Brain microvascular endothelial cell (primary cell): ENCODE measurements around the gene PCDHA7.
A peak's percentile ranks its signal among the peaks of the same experiment; 100 is the strongest.
"Not testable (repeated sequence)": the region's sequence is repeated elsewhere in the genome, so short reads cannot be mapped to it uniquely, and the experiment has no call there.

Source experiments
- DNase-seq: peaks from one replicate; pipeline ENCODE4 v3.0.0-alpha.2; 2020
- H3K27ac ChIP-seq: fragments of 250-450 bp; sonication (Bioruptor Pico); 2 replicates; pipeline ENCODE4 v1.5.1; 2020; ENCODE audit warnings: mild to moderate bottlenecking, moderate library complexity
- H3K27me3 ChIP-seq: fragments of 250-450 bp; sonication (Bioruptor Pico); replicated peaks from 2 replicates; pipeline ENCODE4 v1.5.1; 2020; ENCODE audit warnings: mild to moderate bottlenecking
- H3K36me3 ChIP-seq: fragments of 250-450 bp; sonication (Bioruptor Pico); replicated peaks from 2 replicates; pipeline ENCODE4 v1.5.1; 2020; ENCODE audit warnings: mild to moderate bottlenecking
- H3K4me3 ChIP-seq: 2 replicates; pipeline ENCODE4 v1.5.1; 2011; ENCODE audit warnings: low read depth, mild to moderate bottlenecking, control low read depth, low read length, moderate library complexity
- in situ Hi-C: cut with HindIII; loops from 2 replicates; pipeline ENCODE4 v1.10.0; 2017; ENCODE audit warnings: low sequenced_read_pairs, low pct_ligation_motif_present
- TF ChIP-seq, protein P1 (sequence below): IDR thresholded peaks from 2 replicates; pipeline ENCODE4 v1.5.1; 2011; ENCODE audit warnings: low read depth, mild to moderate bottlenecking, moderate library complexity, low read length, control low read depth, inconsistent platforms; ENCODE audit errors: missing control alignments

The PCDHA7 gene

GRCh38 chr5:140795259-140795641 is 38.8 kb upstream of the PCDHA7 start:
- in situ Hi-C loops, result no loop called here

GRCh38 chr5:140796072-140796717 is 37.9 kb upstream of the PCDHA7 start:
- H3K27ac ChIP-seq, H3K36me3 ChIP-seq, H3K27me3 ChIP-seq, in situ Hi-C loops, DNase-seq, H3K4me3 ChIP-seq: not testable (repeated sequence)

More at GRCh38 chr5:140795259-140795641, 38.8 kb upstream of the PCDHA7 start:
- Histone ChIP-seq H3K27me3 (no peaks in the 10 kb centered on the region), H3K4me3 (no peak overlapping the region), H3K36me3 (no peaks in the 10 kb centered on the region), H3K27ac (no peak overlapping the region)
- TF ChIP-seq, protein P1, sequence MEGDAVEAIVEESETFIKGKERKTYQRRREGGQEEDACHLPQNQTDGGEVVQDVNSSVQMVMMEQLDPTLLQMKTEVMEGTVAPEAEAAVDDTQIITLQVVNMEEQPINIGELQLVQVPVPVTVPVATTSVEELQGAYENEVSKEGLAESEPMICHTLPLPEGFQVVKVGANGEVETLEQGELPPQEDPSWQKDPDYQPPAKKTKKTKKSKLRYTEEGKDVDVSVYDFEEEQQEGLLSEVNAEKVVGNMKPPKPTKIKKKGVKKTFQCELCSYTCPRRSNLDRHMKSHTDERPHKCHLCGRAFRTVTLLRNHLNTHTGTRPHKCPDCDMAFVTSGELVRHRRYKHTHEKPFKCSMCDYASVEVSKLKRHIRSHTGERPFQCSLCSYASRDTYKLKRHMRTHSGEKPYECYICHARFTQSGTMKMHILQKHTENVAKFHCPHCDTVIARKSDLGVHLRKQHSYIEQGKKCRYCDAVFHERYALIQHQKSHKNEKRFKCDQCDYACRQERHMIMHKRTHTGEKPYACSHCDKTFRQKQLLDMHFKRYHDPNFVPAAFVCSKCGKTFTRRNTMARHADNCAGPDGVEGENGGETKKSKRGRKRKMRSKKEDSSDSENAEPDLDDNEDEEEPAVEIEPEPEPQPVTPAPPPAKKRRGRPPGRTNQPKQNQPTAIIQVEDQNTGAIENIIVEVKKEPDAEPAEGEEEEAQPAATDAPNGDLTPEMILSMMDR, result peak; percentile 32
- DNase-seq, result no peak

DNA sequence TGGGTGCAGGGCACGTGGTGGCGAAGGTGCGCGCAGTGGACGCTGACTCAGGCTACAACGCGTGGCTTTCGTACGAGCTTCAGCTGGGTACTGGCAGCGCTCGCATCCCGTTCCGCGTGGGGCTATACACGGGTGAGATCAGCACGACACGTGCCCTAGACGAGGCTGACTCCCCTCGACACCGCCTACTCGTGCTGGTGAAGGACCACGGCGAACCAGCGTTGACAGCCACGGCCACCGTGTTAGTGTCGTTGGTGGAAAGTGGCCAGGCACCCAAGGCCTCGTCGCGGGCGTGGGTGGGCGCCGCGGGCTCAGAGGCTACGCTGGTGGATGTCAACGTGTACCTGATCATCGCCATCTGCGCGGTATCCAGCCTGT is 37.4 kb upstream of the PCDHA7 start:
- Histone ChIP-seq H3K4me3 (no peak overlapping the region), H3K27me3 (no peaks in the 10 kb centered on the region), H3K27ac (no peak overlapping the region), H3K36me3 (no peaks in the 10 kb centered on the region)
- no peak for DNase-seq
- TF ChIP-seq, protein P1, result no peak
- in situ Hi-C loops, result no loop called here

DNA sequence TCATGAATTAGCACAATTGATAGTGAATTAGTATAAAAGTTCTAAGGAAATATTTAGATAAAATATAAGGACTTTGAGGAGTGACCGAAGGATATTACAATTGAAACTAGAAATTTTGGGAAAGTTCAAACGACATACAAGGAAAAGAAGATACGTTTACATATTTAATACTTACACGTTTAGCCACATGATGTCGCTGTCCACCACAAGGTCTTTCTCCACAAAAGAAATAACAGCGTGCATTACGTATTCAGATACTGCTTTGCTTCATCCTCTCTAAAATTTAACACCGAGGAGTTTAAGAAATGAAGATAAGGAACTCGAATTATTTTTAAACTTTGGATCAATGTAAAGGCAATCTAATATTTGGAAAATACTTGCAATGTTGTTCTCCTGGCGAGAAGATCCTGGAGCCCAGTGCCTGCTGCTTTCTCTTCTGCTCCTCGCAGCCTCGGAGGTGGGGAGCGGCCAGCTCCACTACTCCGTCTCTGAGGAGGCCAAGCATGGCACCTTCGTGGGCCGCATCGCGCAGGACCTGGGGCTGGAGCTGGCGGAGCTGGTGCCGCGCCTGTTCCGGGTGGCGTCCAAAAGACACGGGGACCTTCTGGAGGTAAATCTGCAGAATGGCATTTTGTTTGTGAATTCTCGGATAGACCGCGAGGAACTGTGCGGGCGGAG is 33.1 kb upstream of the PCDHA7 start, which contains the start of gene PCDHA3:
Gene PCDHA3 (plus strand): TSS at position 242 of the 678 bp plus-strand sequence.
- in situ Hi-C loops, result no loop called here
- Histone ChIP-seq H3K27ac (no peak within 1 kb of the TSS), H3K36me3 (no peaks in the 10 kb centered on the region), H3K27me3 (no peaks in the 10 kb centered on the region), H3K4me3 (no peak within 1 kb of the TSS)
- no peak for DNase-seq
- TF ChIP-seq, protein P1, result peak; percentile 15

DNA sequence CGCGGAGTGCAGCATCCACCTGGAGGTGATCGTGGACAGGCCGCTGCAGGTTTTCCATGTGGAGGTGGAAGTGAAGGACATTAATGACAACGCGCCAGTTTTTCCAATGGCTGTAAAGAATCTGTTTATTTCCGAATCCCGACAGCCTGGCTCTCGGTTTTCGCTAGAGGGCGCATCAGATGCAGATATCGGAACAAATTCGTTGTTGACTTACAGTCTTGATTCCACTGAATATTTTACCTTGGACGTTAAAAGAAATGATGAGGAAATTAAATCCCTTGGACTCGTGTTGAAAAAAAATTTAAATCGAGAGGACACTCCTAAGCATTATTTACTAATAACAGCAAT is 32.6 kb upstream of the PCDHA7 start:
- no peaks in the 10 kb centered on the region for H3K27me3 ChIP-seq
- in situ Hi-C loops, result no loop called here
- H3K4me3 ChIP-seq, result no peak overlapping the region
- TF ChIP-seq, protein P1, result peak; percentile 31
- no peaks in the 10 kb centered on the region for H3K36me3 ChIP-seq
- H3K27ac ChIP-seq, result no peak overlapping the region
- no peak for DNase-seq

- DNase-seq, H3K27me3 ChIP-seq, H3K27ac ChIP-seq, H3K4me3 ChIP-seq, in situ Hi-C loops, H3K36me3 ChIP-seq: not testable (repeated sequence)
Measured at GRCh38 chr5:140802381-140802780, 31.7 kb upstream of the PCDHA7 start.
